ENCODE measurements around the gene TRPT1. TPM values are rescaled to one million over a fixed set of nuclear protein-coding genes. Genes with fewer than 3 reads are reported as not detected.

Gene TRPT1
- total RNA-seq, 1 donor from 2014 or later: 27.8 TPM

- Histone ChIP-seq H3K4me3 (no peak overlapping the region), H3K36me3 (peaks cover 79% of the 10 kb centered on the region), H3K27ac (no peak overlapping the region), H3K4me1 (peaks cover 21% of the 10 kb centered on the region), H3K9me3 (no peaks in the 10 kb centered on the region), H3K27me3 (ENCODE audit: low read depth) (no peaks in the 10 kb centered on the region)
- ATAC-seq: no peak
- no peak for TF ChIP-seq CTCF (IDR thresholded peaks at IDR 0.05)
- DNase-seq: no peak
- intact Hi-C loops (cut with DNase I): no loop called here
Observed at GRCh38 chr11:64263947-64264317, 37.9 kb upstream of the TRPT1 start.

GRCh38 chr11:64263021-64263946, 37.3 kb upstream of the TRPT1 start:
- peaks cover 85% of the 10 kb centered on the region for H3K36me3 ChIP-seq
- intact Hi-C loops (cut with DNase I): no loop called here
- no peak overlapping the region for H3K4me3 ChIP-seq
- DNase-seq (no peak), ATAC-seq (no peak)
- no peaks in the 10 kb centered on the region for H3K27me3 ChIP-seq (ENCODE audit: low read depth)
- TF ChIP-seq CTCF (IDR thresholded peaks at IDR 0.05): no peak
- H3K4me1 ChIP-seq: peaks cover 15% of the 10 kb centered on the region
- no peaks in the 10 kb centered on the region for H3K9me3 ChIP-seq
- no peak overlapping the region for H3K27ac ChIP-seq

- Histone ChIP-seq H3K27ac (no peak overlapping the region), H3K27me3 (ENCODE audit: low read depth) (no peaks in the 10 kb centered on the region), H3K36me3 (peaks cover 94% of the 10 kb centered on the region), H3K4me3 (no peak overlapping the region), H3K4me1 (peaks cover 6% of the 10 kb centered on the region), H3K9me3 (no peaks in the 10 kb centered on the region)
- no peak for ATAC-seq
- TF ChIP-seq CTCF (IDR thresholded peaks at IDR 0.05): no peak
- intact Hi-C loops (cut with DNase I): no loop called here
- no peak for DNase-seq
Observed at GRCh38 chr11:64262271-64263002, 36.5 kb upstream of the TRPT1 start.

- DNase-seq (no peak), ATAC-seq (no peak)
- Histone ChIP-seq H3K36me3 (peaks cover 95% of the 10 kb centered on the region), H3K9me3 (no peaks in the 10 kb centered on the region), H3K27me3 (ENCODE audit: low read depth) (no peaks in the 10 kb centered on the region), H3K27ac (no peak overlapping the region), H3K4me3 (no peak overlapping the region), H3K4me1 (no peaks in the 10 kb centered on the region)
- intact Hi-C loops (cut with DNase I): no loop called here
- no peak for TF ChIP-seq CTCF (IDR thresholded peaks at IDR 0.05)
Observed at GRCh38 chr11:64261556-64262080, 35.6 kb upstream of the TRPT1 start.

GRCh38 chr11:64260147-64260708, 34.2 kb upstream of the TRPT1 start:
- intact Hi-C loops (cut with DNase I): no loop called here
- no peaks in the 10 kb centered on the region for H3K4me1 ChIP-seq
- H3K27me3 ChIP-seq (ENCODE audit: low read depth): no peaks in the 10 kb centered on the region
- H3K27ac ChIP-seq: no peak overlapping the region
- no peak overlapping the region for H3K4me3 ChIP-seq
- TF ChIP-seq CTCF (IDR thresholded peaks at IDR 0.05): no peak
- no peaks in the 10 kb centered on the region for H3K9me3 ChIP-seq
- DNase-seq (no peak), ATAC-seq (no peak)
- H3K36me3 ChIP-seq: peaks cover 95% of the 10 kb centered on the region

All from lower lobe of right lung (tissue), 2 donors.